ENCODE measurements around the gene ZBTB42. TPM values are rescaled to one million over a fixed set of nuclear protein-coding genes. Genes with fewer than 3 reads are reported as not detected.

The ZBTB42 gene
- total RNA-seq (2022) (1.0 and 1.2 TPM in 2 replicates), Bru-seq, nascent RNA (percentile 21 among the genes with signal in this experiment), BruChase-seq, experiment 1, labeled RNA remaining after a 6-hour chase (percentile 27 among the genes with signal in this experiment), BruChase-seq, experiment 2, labeled RNA remaining after a 2-hour chase (percentile 20 among the genes with signal in this experiment)
- long read RNA-seq, partial matches to known transcripts, result 0 of 1 reads
- long read RNA-seq, other reads (novel, unspliced or antisense), result 0 of 1 reads

- peak; percentile 45 for DNase-seq (ENCODE audit: unreplicated experiment)
- ChIA-PET CTCF (interaction anchor here (0.5 to 1.0 kb wide), 3 partner anchors 30 to 647 kb away, joined by 3 read pairs; no protein-coding TSS in a partner anchor), POLR2A (interaction anchor here (0.7 to 1.6 kb wide), 11 partner anchors 9 to 500 kb away, joined by 3 to 7 read pairs (median 4); partner anchors contain the start of genes BRF1, CEP170B and SIVA1)
- no peak for TF ChIP-seq CTCF (IDR thresholded peaks at IDR 0.05; ENCODE audit: unreplicated experiment)
- Mint-ChIP-seq H3K36me3 (ENCODE audit: insufficient read depth, unreplicated experiment) (no peaks in the 10 kb centered on the region), H3K27me3 (ENCODE audit: insufficient read depth, unreplicated experiment) (no peaks in the 10 kb centered on the region), H3K9me3 (ENCODE audit: unreplicated experiment) (no peaks in the 10 kb centered on the region), H3K4me3 (ENCODE audit: unreplicated experiment) (peak within 1 kb of the TSS; percentile 76), H3K4me1 (ENCODE audit: insufficient read depth, unreplicated experiment) (no peaks in the 10 kb centered on the region), H3K27ac (ENCODE audit: low read depth, unreplicated experiment) (peak within 1 kb of the TSS; percentile 35)
- BruUV-seq (replicated peaks), result no TSS peak
- intact Hi-C loops (cut with micrococcal nuclease), result no loop called here
These were observed at the start of gene ZBTB42 for GRCh38 chr14:104800771-104801519. Gene ZBTB42, plus strand, starts transcription at chr14:104801101. Its CDS starts 97 bp downstream, at chr14:104801198.

GRCh38 chr14:104751539-104752422, 49.1 kb upstream of the ZBTB42 start:
- H3K36me3 Mint-ChIP-seq (ENCODE audit: insufficient read depth, unreplicated experiment), result peaks cover 9% of the 10 kb centered on the region
- H3K4me3 Mint-ChIP-seq (ENCODE audit: unreplicated experiment), result peak overlapping the region; percentile 92
- CTCF ChIA-PET, result interaction anchor here (0.6 to 6.9 kb wide), 5 partner anchors 16 to 107 kb away, joined by 4 to 85 read pairs (median 5); partner anchors contain the start of gene ADSS1
- H3K9me3 Mint-ChIP-seq (ENCODE audit: unreplicated experiment), result no peaks in the 10 kb centered on the region
- TF ChIP-seq CTCF (IDR thresholded peaks at IDR 0.05; ENCODE audit: unreplicated experiment), result no peak
- H3K27me3 Mint-ChIP-seq (ENCODE audit: insufficient read depth, unreplicated experiment), result no peaks in the 10 kb centered on the region
- BruUV-seq (replicated peaks), result no TSS peak
- DNase-seq (ENCODE audit: unreplicated experiment), result no peak
- intact Hi-C loops (cut with micrococcal nuclease), result loop anchor here (2.0 kb wide), 1 partner anchor 19 kb away; no protein-coding TSS in a partner anchor
- H3K27ac Mint-ChIP-seq (ENCODE audit: low read depth, unreplicated experiment), result peak overlapping the region; percentile 92
- H3K4me1 Mint-ChIP-seq (ENCODE audit: insufficient read depth, unreplicated experiment), result peaks cover 31% of the 10 kb centered on the region
- POLR2A ChIA-PET, result interaction anchor here (0.6 to 3.4 kb wide), 17 partner anchors 13 to 217 kb away, joined by 3 to 19 read pairs (median 4); partner anchors contain the start of genes ADSS1 and AKT1

- ChIA-PET POLR2A (interaction anchor here (0.6 to 2.4 kb wide), 20 partner anchors 11 to 416 kb away, joined by 3 to 13 read pairs (median 4); partner anchors contain the start of genes ADSS1 and JAG2), CTCF (interaction anchor here (0.6 to 6.9 kb wide), 5 partner anchors 16 to 529 kb away, joined by 3 to 85 read pairs (median 4); partner anchors contain the start of gene ADSS1)
- Mint-ChIP-seq H3K27ac (ENCODE audit: low read depth, unreplicated experiment) (peak overlapping the region; percentile 92), H3K4me1 (ENCODE audit: insufficient read depth, unreplicated experiment) (peaks cover 28% of the 10 kb centered on the region), H3K4me3 (ENCODE audit: unreplicated experiment) (peak overlapping the region; percentile 92), H3K27me3 (ENCODE audit: insufficient read depth, unreplicated experiment) (no peaks in the 10 kb centered on the region), H3K9me3 (ENCODE audit: unreplicated experiment) (no peaks in the 10 kb centered on the region), H3K36me3 (ENCODE audit: insufficient read depth, unreplicated experiment) (peaks cover 14% of the 10 kb centered on the region)
- no TSS peak for BruUV-seq (replicated peaks)
- intact Hi-C loops (cut with micrococcal nuclease), result loop anchor here (2.0 kb wide), 1 partner anchor 20 kb away; no protein-coding TSS in a partner anchor
- no peak for TF ChIP-seq CTCF (IDR thresholded peaks at IDR 0.05; ENCODE audit: unreplicated experiment)
- no peak for DNase-seq (ENCODE audit: unreplicated experiment)
These were observed 48.5 kb upstream of the ZBTB42 start for GRCh38 chr14:104752423-104752734.

Measured in MCF 10A (cell line).